Measurements from ENCODE around the gene PLA2G10.
"Not testable (repeated sequence)": the region's sequence is repeated elsewhere in the genome, so short reads cannot be mapped to it uniquely, and the experiment has no call there.

Gene PLA2G10

GRCh38 chr16:14703156-14704011 is 9.3 kb upstream of the PLA2G10 start, which contains the start of gene NPIPA3:
NPIPA3 (plus strand) TSS chr16:14703411; CDS start chr16:14708944, 5,533 bp downstream.
- not testable (repeated sequence) for H3K36me3 ChIP-seq (ENCODE audit: control insufficient read depth, insufficient read depth, low read length); H3K23ac ChIP-seq (ENCODE audit: low read length); H2BK5ac ChIP-seq (ENCODE audit: low read length); H3K27ac ChIP-seq (ENCODE audit: low read depth, low read length); H2AK5ac ChIP-seq (ENCODE audit: low read length); H3K27me3 ChIP-seq (ENCODE audit: insufficient read depth, low read length, poor library complexity); H4K8ac ChIP-seq (ENCODE audit: low read depth, low read length); H3K18ac ChIP-seq (ENCODE audit: low read length); DNase-seq; H3K4ac ChIP-seq (ENCODE audit: low read depth, low read length); H3K9ac ChIP-seq (ENCODE audit: low read length); H2BK120ac ChIP-seq (ENCODE audit: low read depth, low read length); H3K56ac ChIP-seq (ENCODE audit: low read length); H3K4me1 ChIP-seq (ENCODE audit: control insufficient read depth, low read depth, low read length); H3K4me3 ChIP-seq (ENCODE audit: low read length); H3K4me2 ChIP-seq (ENCODE audit: low read length); H4K5ac ChIP-seq (ENCODE audit: low read length); H3K79me1 ChIP-seq (ENCODE audit: low read length); H2BK15ac ChIP-seq (replicated peaks; ENCODE audit: low read depth); H3K79me2 ChIP-seq (ENCODE audit: control insufficient read depth, insufficient read depth, low read length)
- WGBS (ENCODE audit: extremely low coverage, insufficient coverage, low lambda C conversion rate): no CpG with 5 or more reads among the region's 73 CpGs

- not testable (repeated sequence) for H3K27ac ChIP-seq (ENCODE audit: low read depth, low read length); H3K9ac ChIP-seq (ENCODE audit: low read length); H2AK5ac ChIP-seq (ENCODE audit: low read length); H3K36me3 ChIP-seq (ENCODE audit: control insufficient read depth, insufficient read depth, low read length); H4K8ac ChIP-seq (ENCODE audit: low read depth, low read length); H3K56ac ChIP-seq (ENCODE audit: low read length); H3K79me2 ChIP-seq (ENCODE audit: control insufficient read depth, insufficient read depth, low read length); H4K5ac ChIP-seq (ENCODE audit: low read length); H3K27me3 ChIP-seq (ENCODE audit: insufficient read depth, low read length, poor library complexity); H2BK120ac ChIP-seq (ENCODE audit: low read depth, low read length); H3K23ac ChIP-seq (ENCODE audit: low read length); H2BK15ac ChIP-seq (replicated peaks; ENCODE audit: low read depth); H2BK5ac ChIP-seq (ENCODE audit: low read length); H3K4ac ChIP-seq (ENCODE audit: low read depth, low read length); H3K79me1 ChIP-seq (ENCODE audit: low read length); H3K4me3 ChIP-seq (ENCODE audit: low read length); H3K18ac ChIP-seq (ENCODE audit: low read length); H3K4me2 ChIP-seq (ENCODE audit: low read length); DNase-seq; H3K4me1 ChIP-seq (ENCODE audit: control insufficient read depth, low read depth, low read length)
- WGBS (ENCODE audit: extremely low coverage, insufficient coverage, low lambda C conversion rate): no CpG with 5 or more reads among the region's 11 CpGs
Measured at GRCh38 chr16:14702672-14703071, 8.6 kb upstream of the PLA2G10 start.

- not testable (repeated sequence) for H3K56ac ChIP-seq (ENCODE audit: low read length); H3K4ac ChIP-seq (ENCODE audit: low read depth, low read length); H3K79me2 ChIP-seq (ENCODE audit: control insufficient read depth, insufficient read depth, low read length); H3K36me3 ChIP-seq (ENCODE audit: control insufficient read depth, insufficient read depth, low read length); H4K8ac ChIP-seq (ENCODE audit: low read depth, low read length); H2BK15ac ChIP-seq (replicated peaks; ENCODE audit: low read depth); H2AK5ac ChIP-seq (ENCODE audit: low read length); H2BK5ac ChIP-seq (ENCODE audit: low read length); H3K4me3 ChIP-seq (ENCODE audit: low read length); H3K4me2 ChIP-seq (ENCODE audit: low read length); H3K18ac ChIP-seq (ENCODE audit: low read length); H3K9ac ChIP-seq (ENCODE audit: low read length); H3K79me1 ChIP-seq (ENCODE audit: low read length); H3K23ac ChIP-seq (ENCODE audit: low read length); H2BK120ac ChIP-seq (ENCODE audit: low read depth, low read length); H3K27ac ChIP-seq (ENCODE audit: low read depth, low read length); H3K27me3 ChIP-seq (ENCODE audit: insufficient read depth, low read length, poor library complexity); H4K5ac ChIP-seq (ENCODE audit: low read length); H3K4me1 ChIP-seq (ENCODE audit: control insufficient read depth, low read depth, low read length); DNase-seq
- no CpG with 5 or more reads among the region's 7 CpGs for WGBS (ENCODE audit: extremely low coverage, insufficient coverage, low lambda C conversion rate)
Measured at GRCh38 chr16:14701859-14702258, 7.8 kb upstream of the PLA2G10 start.

- not testable (repeated sequence) for H3K4me3 ChIP-seq (ENCODE audit: low read length); H3K23ac ChIP-seq (ENCODE audit: low read length); H3K4me2 ChIP-seq (ENCODE audit: low read length); H2AK5ac ChIP-seq (ENCODE audit: low read length); H3K27ac ChIP-seq (ENCODE audit: low read depth, low read length); H3K79me1 ChIP-seq (ENCODE audit: low read length); H3K36me3 ChIP-seq (ENCODE audit: control insufficient read depth, insufficient read depth, low read length); H3K4ac ChIP-seq (ENCODE audit: low read depth, low read length); H3K27me3 ChIP-seq (ENCODE audit: insufficient read depth, low read length, poor library complexity); H3K9ac ChIP-seq (ENCODE audit: low read length); H3K56ac ChIP-seq (ENCODE audit: low read length); H3K4me1 ChIP-seq (ENCODE audit: control insufficient read depth, low read depth, low read length); H4K8ac ChIP-seq (ENCODE audit: low read depth, low read length); H2BK15ac ChIP-seq (replicated peaks; ENCODE audit: low read depth); DNase-seq; H3K18ac ChIP-seq (ENCODE audit: low read length); H2BK120ac ChIP-seq (ENCODE audit: low read depth, low read length); H2BK5ac ChIP-seq (ENCODE audit: low read length); H3K79me2 ChIP-seq (ENCODE audit: control insufficient read depth, insufficient read depth, low read length); H4K5ac ChIP-seq (ENCODE audit: low read length)
- WGBS (ENCODE audit: extremely low coverage, insufficient coverage, low lambda C conversion rate): no CpG with 5 or more reads among the region's 15 CpGs
Measured at GRCh38 chr16:14685870-14686793, 8.0 kb downstream of the PLA2G10 start.

DNA sequence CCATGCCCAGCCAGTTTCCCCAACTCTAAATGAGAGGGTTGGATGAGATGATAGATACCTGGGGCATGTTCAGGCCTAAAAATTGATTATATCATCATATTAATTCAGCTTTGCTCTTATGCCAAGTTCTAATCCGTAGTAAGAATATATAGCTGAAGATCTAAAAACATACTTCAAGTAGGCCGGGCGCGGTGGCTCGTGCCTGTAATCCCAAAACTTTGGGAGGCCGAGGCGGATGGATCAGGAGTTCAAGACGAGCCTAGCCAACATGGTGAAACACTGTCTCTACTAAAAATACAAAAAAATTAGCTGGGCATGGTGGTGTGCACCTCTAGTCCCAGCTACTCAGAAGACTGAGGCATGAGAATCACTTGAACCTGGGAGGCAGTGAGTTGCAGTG is 12.0 kb downstream of the PLA2G10 start:
- Histone ChIP-seq H3K27me3 (ENCODE audit: insufficient read depth, low read length, poor library complexity) (no peaks in the 10 kb centered on the region), H3K79me2 (ENCODE audit: control insufficient read depth, insufficient read depth, low read length) (no peaks in the 10 kb centered on the region), H2BK120ac (ENCODE audit: low read depth, low read length) (no peak overlapping the region), H3K27ac (ENCODE audit: low read depth, low read length) (no peak overlapping the region), H3K4me1 (ENCODE audit: control insufficient read depth, low read depth, low read length) (no peaks in the 10 kb centered on the region), H3K4ac (ENCODE audit: low read depth, low read length) (no peak overlapping the region), H3K56ac (ENCODE audit: low read length) (no peak overlapping the region), H3K4me2 (ENCODE audit: low read length) (no peak overlapping the region), H3K79me1 (ENCODE audit: low read length) (no peaks in the 10 kb centered on the region), H3K9ac (ENCODE audit: low read length) (no peak overlapping the region), H4K8ac (ENCODE audit: low read depth, low read length) (no peak overlapping the region), H3K23ac (ENCODE audit: low read length) (no peak overlapping the region), H2AK5ac (ENCODE audit: low read length) (no peak overlapping the region), H2BK5ac (ENCODE audit: low read length) (no peak overlapping the region), H3K18ac (ENCODE audit: low read length) (no peak overlapping the region), H3K36me3 (ENCODE audit: control insufficient read depth, insufficient read depth, low read length) (no peaks in the 10 kb centered on the region), H4K5ac (ENCODE audit: low read length) (no peak overlapping the region), H2BK15ac (replicated peaks; ENCODE audit: low read depth) (no peak overlapping the region), H3K4me3 (ENCODE audit: low read length) (no peak overlapping the region)
- no peak for DNase-seq
- no CpG with 5 or more reads among the region's 8 CpGs for WGBS (ENCODE audit: extremely low coverage, insufficient coverage, low lambda C conversion rate)
